Gastrocnemius medialis (tissue), 4 donors: ENCODE results near the gene RPUSD1.

Experiments used
- CTCF ChIP-seq, 5 experiments: fragments of 450-650 bp in 3 of 5; fragments of 200-600 bp in 2 of 5; sonication (generic) in 2 of 5; IDR thresholded peaks in 4 of 5; conservative IDR thresholded peaks in 1 of 5; 1 replicate in 4 of 5; 2 replicates in 1 of 5; pipeline ENCODE4 v1.5.1; 2016 to 2019; ENCODE audit warnings: antibody characterized with exemption in 5 of 5, mild to moderate bottlenecking in 3 of 5, moderate library complexity in 3 of 5
- POLR2A ChIP-seq, 2 donors: fragments of 450-650 bp; IDR thresholded peaks; one replicate each; pipeline ENCODE4 v1.6.1; 2017; ENCODE audit warnings: antibody characterized with exemption in 2 of 2, mild to moderate bottlenecking in 2 of 2, moderate library complexity in 2 of 2

GRCh38 chr16:802914-803753 is 15.0 kb upstream of the RPUSD1 start:
- TF ChIP-seq CTCF (IDR thresholded peaks at IDR 0.05 in 4 of 5, conservative IDR thresholded peaks at IDR 0.05 in 1 of 5) (no peak), POLR2A (IDR thresholded peaks at IDR 0.05) (no peak)
